Ishikawa (cell line): ENCODE measurements around the gene RFX4.

Source experiments
- CEBPB ChIP-seq: IDR thresholded peaks from 2 replicates; pipeline ENCODE4 v1.6.1; 2012
- CREB1 ChIP-seq: IDR thresholded peaks from 2 replicates; pipeline ENCODE4 v1.6.1; 2012; ENCODE audit warnings: low read depth
- EGR1 ChIP-seq: IDR thresholded peaks from 2 replicates; pipeline ENCODE4 v1.6.1; 2012
- EP300 ChIP-seq: IDR thresholded peaks from 2 replicates; pipeline ENCODE4 v1.6.1; 2012; ENCODE audit warnings: borderline replicate concordance
- FOXM1 ChIP-seq: IDR thresholded peaks from 2 replicates; pipeline ENCODE4 v1.6.1; 2012; ENCODE audit warnings: low read depth, borderline replicate concordance
- NFIC ChIP-seq: IDR thresholded peaks from 2 replicates; pipeline ENCODE4 v1.6.1; 2012
- RAD21 ChIP-seq: IDR thresholded peaks from 2 replicates; pipeline ENCODE4 v1.6.1; 2012; ENCODE audit warnings: low read depth
- TAF1 ChIP-seq: IDR thresholded peaks from 2 replicates; pipeline ENCODE4 v1.6.1; 2012; ENCODE audit warnings: low read depth, mild to moderate bottlenecking
- TCF12 ChIP-seq: IDR thresholded peaks from 2 replicates; pipeline ENCODE4 v1.6.1; 2012; ENCODE audit warnings: low read depth
- TEAD4 ChIP-seq: IDR thresholded peaks from 2 replicates; pipeline ENCODE4 v1.6.1; 2012
- YY1 ChIP-seq: IDR thresholded peaks from 2 replicates; pipeline ENCODE4 v1.6.1; 2012; ENCODE audit warnings: low read depth
- ZBTB7A ChIP-seq: IDR thresholded peaks from 2 replicates; pipeline ENCODE4 v1.6.1; 2012; ENCODE audit warnings: low read depth
- TF ChIP-seq, protein P1 (sequence below): IDR thresholded peaks from 2 replicates; pipeline ENCODE4 v1.6.1; 2012; ENCODE audit warnings: low read depth, mild to moderate bottlenecking
- TF ChIP-seq, protein P2 (sequence below): IDR thresholded peaks from 2 replicates; pipeline ENCODE4 v1.6.1; 2012
- TF ChIP-seq, protein P3 (sequence below): IDR thresholded peaks from 2 replicates; pipeline ENCODE4 v1.6.1; 2012

RFX4 gene

DNA sequence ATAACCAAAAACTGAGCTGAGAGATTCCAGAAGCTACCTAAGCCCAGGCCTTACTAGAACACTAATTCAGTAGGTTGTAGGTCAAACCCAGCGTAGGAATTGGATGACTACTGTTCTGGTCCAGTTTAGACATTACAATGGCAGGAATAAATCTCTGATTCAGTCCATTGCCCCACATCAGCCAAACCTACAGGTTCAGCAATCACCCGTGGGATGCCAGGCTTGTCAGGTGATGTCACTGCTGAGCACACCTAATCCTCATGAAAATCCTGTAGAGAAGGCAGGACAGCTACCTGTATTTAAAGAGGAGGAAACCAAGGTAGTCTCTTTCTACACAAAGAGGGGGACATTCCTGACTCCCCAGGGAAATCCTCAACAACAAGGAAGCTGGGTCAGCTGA, 63.7 kb downstream of the RFX4 start:
- TF ChIP-seq FOXM1 (no peak), EP300 (no peak), ZBTB7A (no peak), CREB1 (no peak), TCF12 (no peak), YY1 (no peak), TAF1 (no peak), TEAD4 (no peak), RAD21 (no peak), NFIC (no peak), EGR1 (no peak)
- TF ChIP-seq, protein P1, sequence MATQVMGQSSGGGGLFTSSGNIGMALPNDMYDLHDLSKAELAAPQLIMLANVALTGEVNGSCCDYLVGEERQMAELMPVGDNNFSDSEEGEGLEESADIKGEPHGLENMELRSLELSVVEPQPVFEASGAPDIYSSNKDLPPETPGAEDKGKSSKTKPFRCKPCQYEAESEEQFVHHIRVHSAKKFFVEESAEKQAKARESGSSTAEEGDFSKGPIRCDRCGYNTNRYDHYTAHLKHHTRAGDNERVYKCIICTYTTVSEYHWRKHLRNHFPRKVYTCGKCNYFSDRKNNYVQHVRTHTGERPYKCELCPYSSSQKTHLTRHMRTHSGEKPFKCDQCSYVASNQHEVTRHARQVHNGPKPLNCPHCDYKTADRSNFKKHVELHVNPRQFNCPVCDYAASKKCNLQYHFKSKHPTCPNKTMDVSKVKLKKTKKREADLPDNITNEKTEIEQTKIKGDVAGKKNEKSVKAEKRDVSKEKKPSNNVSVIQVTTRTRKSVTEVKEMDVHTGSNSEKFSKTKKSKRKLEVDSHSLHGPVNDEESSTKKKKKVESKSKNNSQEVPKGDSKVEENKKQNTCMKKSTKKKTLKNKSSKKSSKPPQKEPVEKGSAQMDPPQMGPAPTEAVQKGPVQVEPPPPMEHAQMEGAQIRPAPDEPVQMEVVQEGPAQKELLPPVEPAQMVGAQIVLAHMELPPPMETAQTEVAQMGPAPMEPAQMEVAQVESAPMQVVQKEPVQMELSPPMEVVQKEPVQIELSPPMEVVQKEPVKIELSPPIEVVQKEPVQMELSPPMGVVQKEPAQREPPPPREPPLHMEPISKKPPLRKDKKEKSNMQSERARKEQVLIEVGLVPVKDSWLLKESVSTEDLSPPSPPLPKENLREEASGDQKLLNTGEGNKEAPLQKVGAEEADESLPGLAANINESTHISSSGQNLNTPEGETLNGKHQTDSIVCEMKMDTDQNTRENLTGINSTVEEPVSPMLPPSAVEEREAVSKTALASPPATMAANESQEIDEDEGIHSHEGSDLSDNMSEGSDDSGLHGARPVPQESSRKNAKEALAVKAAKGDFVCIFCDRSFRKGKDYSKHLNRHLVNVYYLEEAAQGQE, result no peak
- TF ChIP-seq, protein P2, sequence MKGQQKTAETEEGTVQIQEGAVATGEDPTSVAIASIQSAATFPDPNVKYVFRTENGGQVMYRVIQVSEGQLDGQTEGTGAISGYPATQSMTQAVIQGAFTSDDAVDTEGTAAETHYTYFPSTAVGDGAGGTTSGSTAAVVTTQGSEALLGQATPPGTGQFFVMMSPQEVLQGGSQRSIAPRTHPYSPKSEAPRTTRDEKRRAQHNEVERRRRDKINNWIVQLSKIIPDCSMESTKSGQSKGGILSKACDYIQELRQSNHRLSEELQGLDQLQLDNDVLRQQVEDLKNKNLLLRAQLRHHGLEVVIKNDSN, result no peak

DNA sequence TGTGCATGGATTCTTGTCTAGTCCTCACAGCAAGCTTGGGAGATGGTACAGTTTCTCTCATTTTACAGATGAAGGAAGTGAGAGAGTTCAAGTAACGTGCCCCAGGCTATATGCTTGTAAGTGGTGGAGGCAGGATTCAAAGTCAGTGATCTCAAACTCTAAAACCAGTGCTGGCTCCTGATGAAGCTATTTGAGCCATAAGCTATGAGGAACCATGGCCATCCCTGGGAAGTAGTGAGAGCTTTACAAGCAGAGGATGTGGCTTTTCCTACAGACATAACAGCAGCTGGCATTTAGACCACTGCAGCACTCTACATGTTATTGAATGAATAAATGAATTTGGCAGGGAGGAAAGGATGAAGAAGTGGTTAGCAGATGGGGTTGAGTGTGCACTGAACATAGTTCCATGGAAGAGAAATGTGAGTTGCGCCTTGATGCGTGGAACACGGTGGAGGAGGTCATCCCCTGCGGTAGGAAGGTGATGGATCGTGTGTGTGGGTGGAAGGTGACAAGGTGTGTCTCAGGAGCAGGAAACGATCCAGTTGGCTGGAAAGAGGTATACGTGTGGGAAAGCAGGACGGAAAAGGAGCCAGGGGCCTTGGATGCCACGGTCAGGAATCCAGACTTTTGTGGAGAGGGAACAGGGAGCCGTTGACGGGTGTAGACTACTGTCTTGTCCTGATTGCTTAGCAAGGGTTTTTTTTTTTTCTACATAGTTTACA, 65.2 kb downstream of the RFX4 start:
- no peak for TF ChIP-seq YY1
- no peak for TF ChIP-seq ZBTB7A
- no peak for TF ChIP-seq RAD21
- TF ChIP-seq, protein P2, result no peak
- TF ChIP-seq CEBPB, result no peak
- no peak for TF ChIP-seq FOXM1
- TF ChIP-seq CREB1, result no peak
- TF ChIP-seq TAF1, result no peak
- TF ChIP-seq TCF12, result no peak
- no peak for TF ChIP-seq NFIC
- TF ChIP-seq EGR1, result no peak
- TF ChIP-seq EP300, result no peak
- TF ChIP-seq, protein P1, result no peak
- TF ChIP-seq, protein P3, sequence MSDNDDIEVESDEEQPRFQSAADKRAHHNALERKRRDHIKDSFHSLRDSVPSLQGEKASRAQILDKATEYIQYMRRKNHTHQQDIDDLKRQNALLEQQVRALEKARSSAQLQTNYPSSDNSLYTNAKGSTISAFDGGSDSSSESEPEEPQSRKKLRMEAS, result no peak
- TF ChIP-seq TEAD4, result no peak

DNA sequence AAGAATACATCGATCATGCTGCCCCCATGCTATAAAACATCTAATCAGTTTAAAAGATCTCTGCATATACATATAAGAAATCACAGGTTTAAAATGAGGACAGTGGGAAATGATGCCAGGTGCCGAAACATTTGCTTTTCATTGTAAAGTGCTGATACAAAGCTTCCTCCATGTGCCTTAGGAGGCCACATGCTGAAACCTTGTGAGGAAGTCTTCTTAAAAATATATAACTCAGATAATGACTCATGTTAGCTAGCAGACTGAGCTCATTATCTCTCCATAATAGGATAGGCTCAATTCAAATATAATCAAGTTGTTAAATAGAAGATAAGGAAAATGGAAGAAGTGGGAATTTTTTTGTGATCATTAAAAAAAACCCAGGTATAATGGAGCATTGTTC, 65.9 kb downstream of the RFX4 start:
- TF ChIP-seq TCF12, result no peak

DNA sequence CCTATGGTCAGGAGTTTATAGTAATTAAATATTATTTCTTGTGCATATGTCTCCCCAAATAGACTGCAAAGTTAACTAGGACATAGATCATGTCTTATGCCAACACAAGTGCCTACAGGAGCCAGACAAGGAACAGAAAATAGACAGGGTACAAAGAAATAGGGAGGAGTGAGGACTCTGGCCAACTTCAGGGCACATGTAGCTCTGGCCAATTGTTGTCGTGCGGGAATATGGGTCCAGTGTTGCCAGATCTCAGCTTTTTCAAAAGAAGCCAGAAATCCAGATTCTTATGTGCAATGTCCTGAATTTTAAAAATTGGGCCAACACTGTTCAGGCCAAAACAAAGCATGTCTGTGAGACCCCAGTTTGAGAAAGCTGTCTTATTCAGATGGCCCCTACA, 68.7 kb downstream of the RFX4 start:
- TF ChIP-seq, protein P1, result no peak
- TF ChIP-seq FOXM1 (no peak), CEBPB (no peak), TEAD4 (no peak), ZBTB7A (no peak), CREB1 (no peak), EP300 (no peak), TAF1 (no peak), EGR1 (no peak), YY1 (no peak), NFIC (no peak), RAD21 (no peak), TCF12 (no peak)
- TF ChIP-seq, protein P3, result no peak
- TF ChIP-seq, protein P2, result no peak
